ENCODE measurements around the gene TSNAXIP1.

The TSNAXIP1 gene

GRCh38 chr16:67782567-67783352, 23.9 kb upstream of the TSNAXIP1 start (continued):
- TF ChIP-seq TSHZ1 (tag by site-specific recombination; IDR thresholded peaks at IDR 0.05; ENCODE audit: borderline replicate concordance): peak; percentile 81; the same call in 1 of the 2 replicates
- no peak for TF ChIP-seq ZBTB10 (tag by site-specific recombination; IDR thresholded peaks at IDR 0.05)
- no peak for TF ChIP-seq ZNF10 (tag by site-specific recombination; IDR thresholded peaks at IDR 0.05)
- peak; percentile 84 for TF ChIP-seq OVOL3 (tag by site-specific recombination; IDR thresholded peaks at IDR 0.05)
- TF ChIP-seq KLF1 (tag by site-specific recombination; IDR thresholded peaks at IDR 0.05): peak; percentile 90
- TF ChIP-seq PRDM4 (tag by site-specific recombination; IDR thresholded peaks at IDR 0.05): peak; percentile 93
- TF ChIP-seq ZNF423 (tag by site-specific recombination; IDR thresholded peaks at IDR 0.05): 0 out of 2 replicates have a peak, but pooled peaks have one; percentile 27
- peak; percentile 94 for TF ChIP-seq FEZF1 (tag by site-specific recombination; IDR thresholded peaks at IDR 0.05)
- TF ChIP-seq ZNF223 (tag by site-specific recombination; IDR thresholded peaks at IDR 0.05): no peak
- no peak for TF ChIP-seq ZFP3 (tag by site-specific recombination; IDR thresholded peaks at IDR 0.05; ENCODE audit: low read depth)
- no peak for TF ChIP-seq ZNF785 (tag by site-specific recombination; IDR thresholded peaks at IDR 0.05)
- TF ChIP-seq ZBTB7A (tag by site-specific recombination; IDR thresholded peaks at IDR 0.05; ENCODE audit: low read depth): no peak
- no peak for TF ChIP-seq RBAK (tag by site-specific recombination; IDR thresholded peaks at IDR 0.05)
- no peak for TF ChIP-seq HOXC10 (CRISPR knock-in tag; IDR thresholded peaks at IDR 0.05)
- peak; percentile 69; the same call in 1 of the 2 replicates for TF ChIP-seq ZNF580 (tag by site-specific recombination; IDR thresholded peaks at IDR 0.05)
- no peak for TF ChIP-seq ZNF114 (tag by site-specific recombination; IDR thresholded peaks at IDR 0.05)

- CTCF ChIA-PET: interaction anchor here (0.6 to 1.1 kb wide), 3 partner anchors 23 to 91 kb away, joined by 3 to 5 read pairs (median 4); partner anchors contain the start of gene RANBP10
- H3K4me3 ChIP-seq (ENCODE audit: low read depth, low read length): no peak overlapping the region
- H3K36me3 ChIP-seq (ENCODE audit: control insufficient read depth in 2 of 2, insufficient read depth in 1 of 2, low read length in 2 of 2): peaks cover 0 to 4% of the 10 kb centered on the region in 2 experiments; a peak in 2 of 3 replicates
- TF ChIP-seq IKZF3 (tag by site-specific recombination; IDR thresholded peaks at IDR 0.05): 0 out of 2 replicates have a peak, but pooled peaks have one; percentile 33
- no peak for TF ChIP-seq ZNF311 (tag by site-specific recombination; IDR thresholded peaks at IDR 0.05; ENCODE audit: borderline replicate concordance)
- 0 out of 2 replicates have a peak, but pooled peaks have one; percentile 33 for TF ChIP-seq SCRT1 (tag by site-specific recombination; IDR thresholded peaks at IDR 0.05; ENCODE audit: borderline replicate concordance)
- TF ChIP-seq WT1 (tag by site-specific recombination; IDR thresholded peaks at IDR 0.05): peak; percentile 62; the same call in 1 of the 2 replicates
- TF ChIP-seq ZBTB26 (tag by site-specific recombination; optimal IDR thresholded peaks at IDR 0.05): no peak
- peak; percentile 34; the same call in 1 of the 2 replicates for TF ChIP-seq ZNF398 (tag by site-specific recombination; IDR thresholded peaks at IDR 0.05)
- 0 out of 2 replicates have a peak, but pooled peaks have one; percentile 32 for TF ChIP-seq OSR2 (tag by site-specific recombination; IDR thresholded peaks at IDR 0.05)
- peak overlapping the region; percentile 45; the same call in 1 of the 2 replicates for H3K27ac ChIP-seq (ENCODE audit: extremely low read depth, low read depth, low read length)
- no peaks in the 10 kb centered on the region for H3K9me3 ChIP-seq (ENCODE audit: control insufficient read depth, insufficient read depth, low read depth, low read length)
- H3K4me1 ChIP-seq (ENCODE audit: control insufficient read depth, insufficient read depth, low read length): peaks cover 5% of the 10 kb centered on the region
- POLR2A ChIA-PET: interaction anchor here (1.6 kb wide), 1 partner anchor 23 kb away, joined by 5 read pairs; the partner anchor contains the start of genes RANBP10 and TSNAXIP1
Observed at GRCh38 chr16:67783353-67783725, 23.4 kb upstream of the TSNAXIP1 start.

All from HEK293 (cell line).